H1 (cell line): ENCODE data around the gene LRPPRC.

Experiments used
- CEBPB ChIP-seq: IDR thresholded peaks from 2 replicates; pipeline ENCODE4 v1.6.1; 2012; ENCODE audit warnings: low read depth, low read length
- CHD1 ChIP-seq: IDR thresholded peaks from 2 replicates; pipeline ENCODE4 v1.6.1; 2012; ENCODE audit warnings: low read depth, low read length, improper control_type of control experiment
- EZH2 ChIP-seq: fragments of 200-600 bp; sonication (generic); IDR thresholded peaks from 2 replicates; pipeline ENCODE4 v1.7.1; 2012; ENCODE audit warnings: low read depth, mild to moderate bottlenecking, moderate library complexity, low read length, inconsistent platforms; ENCODE audit not compliant: severe bottlenecking
- HDAC2 ChIP-seq, 2 experiments: fragments of 300-600 bp in 1 of 2; sonication (generic) in 1 of 2; IDR thresholded peaks; 2 replicates each; pipeline ENCODE4 v1.6.1; 2011 to 2012; ENCODE audit warnings: low read depth in 2 of 2, low read length in 2 of 2, mild to moderate bottlenecking in 2 of 2, moderate library complexity in 2 of 2, borderline replicate concordance in 1 of 2, inconsistent platforms in 1 of 2
- HDAC6 ChIP-seq: IDR thresholded peaks from one replicate; pipeline ENCODE4 v1.7.1; 2012; ENCODE audit warnings: low read depth, mild to moderate bottlenecking, inconsistent platforms, low read length, moderate library complexity
- POLR2A ChIP-seq, 2 experiments: IDR thresholded peaks; 1 replicate in 1 of 2; 2 replicates in 1 of 2; pipeline ENCODE4 v1.6.1; 2011; ENCODE audit warnings: low read depth in 2 of 2, low read length in 2 of 2, mild to moderate bottlenecking in 2 of 2; ENCODE audit errors: control extremely low read depth in 1 of 2
- POLR2AphosphoS5 ChIP-seq: IDR thresholded peaks from 2 replicates; pipeline ENCODE4 v1.6.1; 2011; ENCODE audit warnings: low read depth, low read length
- SP2 ChIP-seq: IDR thresholded peaks from 2 replicates; pipeline ENCODE4 v1.6.1; 2012; ENCODE audit warnings: mild to moderate bottlenecking, low read length, inconsistent platforms
- TEAD4 ChIP-seq: IDR thresholded peaks from 2 replicates; pipeline ENCODE4 v1.6.1; 2012; ENCODE audit warnings: low read depth, low read length, inconsistent platforms, mixed read lengths
- YY1 ChIP-seq: IDR thresholded peaks from 2 replicates; pipeline ENCODE4 v1.6.1; 2011; ENCODE audit warnings: low read depth, mild to moderate bottlenecking, low read length
- ZNF274 ChIP-seq: IDR thresholded peaks from 2 replicates; pipeline ENCODE4 v1.7.0; 2012; ENCODE audit warnings: low read length, borderline replicate concordance; ENCODE audit errors: extremely low read depth
- TF ChIP-seq, protein P1 (sequence below): IDR thresholded peaks from 2 replicates; pipeline ENCODE4 v1.6.1; 2012; ENCODE audit warnings: low read length, inconsistent platforms
- TF ChIP-seq, protein P2 (sequence below), 3 experiments: IDR thresholded peaks; 1 replicate in 2 of 3; 2 replicates in 1 of 3; pipeline versions ENCODE4 v1.5.1 to v1.6.1; 2011; ENCODE audit warnings: low read length in 3 of 3, mild to moderate bottlenecking in 3 of 3, inconsistent platforms in 2 of 3, low read depth in 1 of 3, moderate library complexity in 1 of 3; ENCODE audit not compliant: insufficient read depth in 1 of 3; ENCODE audit errors: control extremely low read depth in 1 of 3
- TF ChIP-seq, protein P3 (sequence below): IDR thresholded peaks from 2 replicates; pipeline ENCODE4 v1.6.1; 2012; ENCODE audit warnings: inconsistent platforms

DNA sequence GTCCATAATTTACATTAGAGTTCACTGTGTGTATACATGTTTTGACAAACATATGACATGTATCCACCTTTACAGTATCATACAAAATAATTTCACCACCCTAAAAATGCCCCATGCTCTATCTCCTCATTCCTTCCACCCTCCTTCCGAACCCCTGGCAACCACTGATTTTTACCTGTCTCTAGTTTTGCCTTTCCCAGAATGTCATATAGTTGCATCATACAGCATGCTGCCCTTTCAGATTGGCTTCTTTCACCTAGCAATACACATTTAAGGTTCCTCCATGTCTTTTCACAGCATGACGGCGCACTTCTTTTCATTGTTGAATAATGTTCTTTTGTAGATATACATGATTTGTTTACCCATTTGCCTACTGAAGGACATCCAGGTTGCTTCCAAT is 10.4 kb downstream of the LRPPRC start:
- TF ChIP-seq SP2 (no peak), EZH2 (no peak), YY1 (no peak), POLR2A (IDR thresholded peaks at IDR 0.05; ENCODE audit: control extremely low read depth in 1 of 2, low read depth in 2 of 2, low read length in 2 of 2) (0 out of 3 replicates have a peak, but pooled peaks of 1 of the 2 experiments have one; percentile 33), CHD1 (no peak), CEBPB (peak; percentile 44; the same call in 1 of the 2 replicates), TEAD4 (no peak), ZNF274 (no peak), HDAC2 (IDR thresholded peaks at IDR 0.05; ENCODE audit: borderline replicate concordance in 1 of 2, low read depth in 2 of 2, low read length in 2 of 2) (no peak), POLR2AphosphoS5 (peak; percentile 36), HDAC6 (no peak)
- TF ChIP-seq, protein P1, sequence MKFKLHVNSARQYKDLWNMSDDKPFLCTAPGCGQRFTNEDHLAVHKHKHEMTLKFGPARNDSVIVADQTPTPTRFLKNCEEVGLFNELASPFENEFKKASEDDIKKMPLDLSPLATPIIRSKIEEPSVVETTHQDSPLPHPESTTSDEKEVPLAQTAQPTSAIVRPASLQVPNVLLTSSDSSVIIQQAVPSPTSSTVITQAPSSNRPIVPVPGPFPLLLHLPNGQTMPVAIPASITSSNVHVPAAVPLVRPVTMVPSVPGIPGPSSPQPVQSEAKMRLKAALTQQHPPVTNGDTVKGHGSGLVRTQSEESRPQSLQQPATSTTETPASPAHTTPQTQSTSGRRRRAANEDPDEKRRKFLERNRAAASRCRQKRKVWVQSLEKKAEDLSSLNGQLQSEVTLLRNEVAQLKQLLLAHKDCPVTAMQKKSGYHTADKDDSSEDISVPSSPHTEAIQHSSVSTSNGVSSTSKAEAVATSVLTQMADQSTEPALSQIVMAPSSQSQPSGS, result no peak
- TF ChIP-seq, protein P2, sequence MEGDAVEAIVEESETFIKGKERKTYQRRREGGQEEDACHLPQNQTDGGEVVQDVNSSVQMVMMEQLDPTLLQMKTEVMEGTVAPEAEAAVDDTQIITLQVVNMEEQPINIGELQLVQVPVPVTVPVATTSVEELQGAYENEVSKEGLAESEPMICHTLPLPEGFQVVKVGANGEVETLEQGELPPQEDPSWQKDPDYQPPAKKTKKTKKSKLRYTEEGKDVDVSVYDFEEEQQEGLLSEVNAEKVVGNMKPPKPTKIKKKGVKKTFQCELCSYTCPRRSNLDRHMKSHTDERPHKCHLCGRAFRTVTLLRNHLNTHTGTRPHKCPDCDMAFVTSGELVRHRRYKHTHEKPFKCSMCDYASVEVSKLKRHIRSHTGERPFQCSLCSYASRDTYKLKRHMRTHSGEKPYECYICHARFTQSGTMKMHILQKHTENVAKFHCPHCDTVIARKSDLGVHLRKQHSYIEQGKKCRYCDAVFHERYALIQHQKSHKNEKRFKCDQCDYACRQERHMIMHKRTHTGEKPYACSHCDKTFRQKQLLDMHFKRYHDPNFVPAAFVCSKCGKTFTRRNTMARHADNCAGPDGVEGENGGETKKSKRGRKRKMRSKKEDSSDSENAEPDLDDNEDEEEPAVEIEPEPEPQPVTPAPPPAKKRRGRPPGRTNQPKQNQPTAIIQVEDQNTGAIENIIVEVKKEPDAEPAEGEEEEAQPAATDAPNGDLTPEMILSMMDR (IDR thresholded peaks at IDR 0.05; ENCODE audit: control extremely low read depth in 1 of 3, insufficient read depth in 1 of 3, low read depth in 1 of 3, low read length in 3 of 3), result no peak
- TF ChIP-seq, protein P3, sequence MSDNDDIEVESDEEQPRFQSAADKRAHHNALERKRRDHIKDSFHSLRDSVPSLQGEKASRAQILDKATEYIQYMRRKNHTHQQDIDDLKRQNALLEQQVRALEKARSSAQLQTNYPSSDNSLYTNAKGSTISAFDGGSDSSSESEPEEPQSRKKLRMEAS, result no peak
